Measurements from ENCODE around the gene ZFY.
"Not testable (repeated sequence)": the region's sequence is repeated elsewhere in the genome, so short reads cannot be mapped to it uniquely, and the experiment has no call there.

- TF ChIP-seq ZFP30 (CRISPR knock-in tag; IDR thresholded peaks at IDR 0.05); OSR1 (CRISPR knock-in tag; IDR thresholded peaks at IDR 0.05); POU6F1 (CRISPR knock-in tag; IDR thresholded peaks at IDR 0.05; ENCODE audit: borderline replicate concordance, low read depth); TSHZ2 (CRISPR knock-in tag; IDR thresholded peaks at IDR 0.05); ZNF8 (CRISPR knock-in tag; IDR thresholded peaks at IDR 0.05); CSDC2 (CRISPR knock-in tag; IDR thresholded peaks at IDR 0.05): not testable (repeated sequence)
Observed at GRCh38 chrY:3006031-3006430, 70.8 kb downstream of the ZFY start.

Measured in SK-N-SH treated with all-trans-retinoic acid at 6 μM for 48 hours (cell line).